RPMI7951 (cell line): ENCODE results near the gene ZKSCAN7. TPM values are rescaled to one million over a fixed set of nuclear protein-coding genes. Genes with fewer than 3 reads are reported as not detected.
A peak's percentile ranks its signal among the peaks of the same experiment; 100 is the strongest.
"Not testable (repeated sequence)": the region's sequence is repeated elsewhere in the genome, so short reads cannot be mapped to it uniquely, and the experiment has no call there.

Experiments
- DNase-seq: peaks from one replicate; pipeline ENCODE4 v3.0.0-alpha.2; 2012; ENCODE audit warnings: low read depth
- total RNA-seq: library from RNA; depleted of rRNA; stranded (reverse); fragments of >200 nt; shearing (Covaris generic); gene quantifications from 2 replicates; pipeline ENCODE4 v1.2.3, GENCODE V29; 2014; rRNA removed

Gene ZKSCAN7
- total RNA-seq: 3.6 and 5.8 TPM in 2 replicates

DNA sequence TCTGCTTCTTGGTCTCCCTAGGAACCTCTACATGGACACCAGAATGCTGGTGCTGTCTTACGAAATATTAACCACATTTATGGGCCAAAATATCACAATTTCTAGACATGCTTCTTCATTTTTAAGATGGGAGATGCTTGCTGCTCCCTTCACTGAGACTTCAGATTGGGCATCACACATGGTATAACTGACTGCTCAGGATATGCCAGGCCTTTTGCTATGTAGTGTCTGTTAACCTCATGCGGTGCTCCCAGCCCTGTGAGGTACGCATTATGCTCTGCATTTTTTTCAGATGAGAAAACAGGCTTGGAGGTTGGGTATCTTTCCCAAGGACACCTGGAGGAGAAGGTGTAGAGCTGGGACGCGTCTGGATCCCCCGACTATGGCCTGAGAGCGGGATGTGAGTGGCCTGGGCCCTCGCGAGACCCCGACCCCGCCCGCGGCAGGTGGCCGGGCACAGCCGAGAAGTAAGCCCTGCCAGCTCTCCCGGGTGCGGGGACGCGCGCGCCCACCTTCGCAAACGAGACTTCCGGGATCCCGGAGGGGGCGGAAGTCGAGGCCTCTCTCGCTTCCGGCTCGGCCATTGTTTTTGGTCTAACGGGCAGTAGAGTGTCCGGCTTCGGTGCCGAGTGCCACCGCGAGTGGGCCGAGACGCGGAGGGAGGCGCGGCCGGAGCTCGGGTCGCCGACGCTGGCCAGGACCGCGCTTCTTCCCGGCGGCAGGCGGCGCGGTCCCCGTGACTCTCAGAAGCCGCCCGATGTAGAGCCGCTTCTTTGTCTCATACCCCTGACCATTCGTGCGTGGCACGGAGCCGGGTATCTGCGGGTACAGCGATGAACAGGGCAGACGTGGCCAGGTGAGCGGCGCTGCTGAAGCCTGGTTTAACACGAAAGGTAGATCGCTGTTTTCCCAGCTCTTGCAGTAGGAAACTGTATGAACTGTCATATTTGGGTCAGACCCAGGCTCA lies at the start of gene ZKSCAN7:
Gene ZKSCAN7, plus strand, starts transcription at position 568 of the 967 bp plus-strand sequence. CDS start 1,855 bp downstream, outside the sequence.
- peak; percentile 66 for DNase-seq

GRCh38 chr3:44506556-44506955 lies 48.4 kb upstream of the ZKSCAN7 start:
- DNase-seq: no peak

- DNase-seq: no peak
Measured at GRCh38 chr3:44506961-44507360, 48.0 kb upstream of the ZKSCAN7 start.

DNA sequence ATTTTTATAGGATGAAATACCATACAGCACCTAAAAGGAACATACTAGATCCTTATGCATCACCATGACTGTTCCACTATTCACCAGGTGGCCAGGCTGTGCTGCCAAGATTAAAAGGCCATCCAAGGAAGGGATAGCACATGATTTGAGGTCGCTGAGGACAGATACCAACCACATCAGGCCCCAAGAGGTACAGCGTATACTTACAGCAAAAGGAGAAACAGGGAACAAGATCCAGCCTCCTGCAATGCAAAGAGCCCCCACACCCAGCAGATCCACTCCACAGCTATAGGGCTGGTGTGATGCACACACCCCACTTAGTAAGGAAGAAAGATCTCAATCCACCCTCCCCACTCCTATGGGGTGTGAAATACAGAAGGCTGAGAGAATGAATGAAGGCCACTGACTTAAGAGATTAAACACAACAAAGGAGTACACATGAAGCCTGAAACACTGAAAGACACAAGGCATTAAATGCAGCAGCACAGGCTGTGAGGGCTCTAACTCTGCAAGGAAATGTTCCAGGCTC lies 45.5 kb upstream of the ZKSCAN7 start:
- DNase-seq: peak; percentile 17

- DNase-seq: peak; percentile 11
Measured at GRCh38 chr3:44510000-44510368, 45.0 kb upstream of the ZKSCAN7 start.

DNA sequence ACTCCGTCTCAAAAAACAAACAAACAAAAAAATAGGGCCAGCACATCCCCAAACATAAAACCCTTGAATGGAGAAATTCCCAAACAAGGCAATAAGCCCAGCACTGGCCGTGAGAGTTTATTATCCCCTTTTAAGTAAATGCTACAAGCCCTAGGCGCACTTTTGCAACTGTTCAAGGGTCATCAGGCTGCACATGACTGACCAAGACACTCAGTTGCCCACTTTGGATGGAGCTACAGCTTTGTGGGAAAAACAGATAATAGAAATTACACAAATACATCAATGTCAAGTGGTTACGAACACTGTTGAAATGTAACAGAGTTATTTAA lies 43.8 kb upstream of the ZKSCAN7 start:
- no peak for DNase-seq

DNA sequence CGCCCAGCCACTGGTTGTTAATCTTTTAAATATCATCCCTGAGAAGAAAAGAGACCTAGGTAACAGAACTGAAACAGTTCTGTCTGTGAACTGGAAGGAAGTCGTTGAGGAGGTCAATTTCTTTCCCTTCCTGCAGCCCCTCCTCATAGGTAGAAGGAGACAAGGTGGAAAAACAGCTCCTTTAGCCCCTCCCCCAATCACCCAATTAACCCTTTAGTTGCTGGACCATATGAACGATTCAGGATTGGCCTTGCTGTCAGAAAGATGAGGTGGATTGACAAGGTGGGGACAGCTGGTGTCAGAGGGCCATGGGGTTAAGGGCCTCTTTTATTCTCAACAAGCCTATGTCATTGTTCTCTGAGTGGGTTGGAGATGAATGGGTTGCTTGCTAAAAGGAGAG lies 41.5 kb upstream of the ZKSCAN7 start:
- DNase-seq: no peak

- DNase-seq: no peak
Measured at GRCh38 chr3:44516230-44516629, 38.8 kb upstream of the ZKSCAN7 start.

DNA sequence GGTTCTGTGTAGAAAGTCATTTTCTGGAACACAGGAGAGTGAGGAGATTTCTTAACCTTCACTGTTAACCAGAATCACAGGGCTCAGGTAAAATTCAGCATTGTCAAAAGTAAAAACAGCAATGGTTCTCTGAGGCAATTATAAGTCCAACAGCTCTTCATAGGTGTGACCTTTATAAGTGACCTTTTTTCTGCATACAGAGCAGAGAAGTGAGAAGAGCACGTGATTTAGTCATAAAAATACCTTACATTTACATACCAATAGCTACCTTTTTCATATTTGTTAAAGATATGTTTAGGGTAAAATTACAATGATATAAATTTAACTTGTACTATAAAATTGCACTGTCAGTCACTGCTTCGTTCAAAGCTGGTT lies 36.2 kb upstream of the ZKSCAN7 start:
- no peak for DNase-seq

GRCh38 chr3:44521721-44522120 lies 33.3 kb upstream of the ZKSCAN7 start:
- no peak for DNase-seq

DNA sequence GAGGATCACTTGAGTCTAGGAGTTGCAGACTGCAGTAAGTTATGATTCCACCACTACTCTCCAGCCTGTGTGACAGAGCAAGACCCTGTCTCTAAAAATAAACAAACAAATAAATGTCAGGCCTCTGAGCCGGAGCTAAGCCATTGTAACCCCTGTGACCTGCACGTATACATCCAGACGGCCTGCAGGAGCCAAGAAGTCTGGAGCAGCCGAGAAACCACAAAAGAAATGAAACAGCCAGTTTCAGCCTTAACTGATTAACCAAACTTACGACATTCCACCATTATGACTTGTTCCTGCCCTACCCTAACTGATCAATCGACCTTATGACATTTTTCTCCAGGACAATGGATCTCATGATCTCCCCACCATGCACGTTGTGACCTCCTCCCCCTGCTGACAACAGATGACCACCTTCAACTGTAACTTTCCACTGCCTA lies 32.5 kb upstream of the ZKSCAN7 start:
- DNase-seq: no peak

- DNase-seq: peak; percentile 7
Measured at GRCh38 chr3:44525060-44525459, 29.9 kb upstream of the ZKSCAN7 start.

GRCh38 chr3:44529927-44530326 lies 25.1 kb upstream of the ZKSCAN7 start:
- peak; percentile 32 for DNase-seq

- DNase-seq: no peak
Measured at GRCh38 chr3:44530911-44531310, 24.1 kb upstream of the ZKSCAN7 start.

GRCh38 chr3:44534659-44535058 lies 20.3 kb upstream of the ZKSCAN7 start:
- not testable (repeated sequence) for DNase-seq

- no peak for DNase-seq
Measured at GRCh38 chr3:44535364-44535763, 19.6 kb upstream of the ZKSCAN7 start.

DNA sequence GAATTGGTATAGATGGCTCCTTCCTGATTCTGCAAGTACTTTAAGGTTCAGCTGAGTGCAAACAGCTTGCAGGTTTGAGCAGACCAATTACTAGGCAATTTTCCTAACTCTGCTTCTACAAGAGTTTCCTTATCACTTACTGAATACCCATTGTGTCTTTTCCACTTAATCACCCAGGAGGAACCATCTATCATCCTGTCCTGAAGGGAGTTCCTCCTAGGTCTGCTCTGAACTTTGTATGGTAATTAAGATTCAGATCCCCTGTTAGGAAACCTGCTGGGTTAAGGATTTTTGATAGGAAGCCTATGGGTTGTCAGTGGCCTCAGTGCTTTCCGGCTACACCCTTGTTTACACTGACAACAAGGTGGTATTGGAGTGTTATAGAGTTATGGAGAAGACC lies 10.2 kb upstream of the ZKSCAN7 start:
- not testable (repeated sequence) for DNase-seq

GRCh38 chr3:44555723-44556122 lies 730 bp downstream of the ZKSCAN7 start:
- peak; percentile 14 for DNase-seq

DNA sequence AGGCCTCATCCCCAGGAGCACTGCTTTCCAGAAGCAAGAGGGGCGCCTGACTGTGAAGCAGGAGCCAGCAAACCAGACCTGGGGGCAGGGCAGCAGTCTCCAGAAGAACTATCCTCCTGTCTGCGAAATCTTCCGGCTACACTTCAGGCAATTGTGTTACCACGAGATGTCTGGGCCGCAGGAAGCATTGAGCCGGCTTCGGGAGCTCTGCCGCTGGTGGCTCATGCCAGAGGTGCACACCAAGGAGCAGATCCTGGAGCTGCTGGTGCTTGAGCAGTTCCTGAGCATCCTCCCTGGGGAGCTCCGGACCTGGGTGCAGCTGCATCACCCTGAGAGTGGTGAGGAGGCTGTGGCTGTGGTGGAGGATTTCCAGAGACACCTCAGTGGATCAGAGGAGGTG lies 2.1 kb downstream of the ZKSCAN7 start:
- DNase-seq: no peak

GRCh38 chr3:44561076-44561475 lies 6.1 kb downstream of the ZKSCAN7 start:
- no peak for DNase-seq

DNA sequence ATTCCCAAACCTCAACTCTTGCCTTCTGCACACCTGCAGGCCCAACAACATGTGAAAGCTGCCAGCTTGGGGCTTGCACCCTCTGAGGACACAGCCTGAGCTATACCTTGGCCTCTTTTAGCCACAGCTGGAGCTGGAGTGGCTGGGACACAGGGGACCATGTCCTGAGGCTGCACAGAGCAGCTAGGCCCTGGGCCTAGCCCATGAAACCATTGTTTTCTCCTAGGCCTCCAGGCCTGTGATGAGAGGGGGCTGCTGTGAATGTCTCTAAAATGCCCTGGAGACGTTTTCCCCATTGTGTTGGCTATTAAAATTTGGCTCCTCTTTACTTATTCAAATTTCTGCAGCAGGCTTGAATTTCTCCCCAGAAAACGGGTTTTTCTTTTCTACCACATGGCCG lies 7.2 kb downstream of the ZKSCAN7 start:
- DNase-seq: no peak

DNA sequence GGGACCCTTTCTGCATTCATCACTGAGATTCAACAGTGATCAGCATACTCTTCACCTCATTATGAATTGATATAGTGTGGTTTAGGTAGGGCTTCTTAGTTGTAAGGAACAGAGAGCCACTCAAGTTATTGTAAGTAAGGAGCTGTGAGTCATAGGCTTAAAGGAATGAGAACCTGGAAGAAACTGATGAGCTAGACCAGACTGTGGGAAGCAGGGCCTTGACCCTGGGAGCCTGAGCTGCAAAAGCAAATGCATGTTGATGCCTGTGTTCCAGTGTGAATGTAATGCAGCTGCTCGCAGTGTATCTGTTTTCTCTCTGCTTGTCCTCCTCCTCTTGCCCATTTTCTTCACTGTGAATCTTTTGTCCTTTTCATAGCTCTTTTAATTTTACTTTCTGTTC lies 13.6 kb downstream of the ZKSCAN7 start:
- no peak for DNase-seq

- no peak for DNase-seq
Measured at GRCh38 chr3:44571024-44571423, 16.0 kb downstream of the ZKSCAN7 start.
